Measurements from ENCODE around the gene EIF1.

The EIF1 gene

DNA sequence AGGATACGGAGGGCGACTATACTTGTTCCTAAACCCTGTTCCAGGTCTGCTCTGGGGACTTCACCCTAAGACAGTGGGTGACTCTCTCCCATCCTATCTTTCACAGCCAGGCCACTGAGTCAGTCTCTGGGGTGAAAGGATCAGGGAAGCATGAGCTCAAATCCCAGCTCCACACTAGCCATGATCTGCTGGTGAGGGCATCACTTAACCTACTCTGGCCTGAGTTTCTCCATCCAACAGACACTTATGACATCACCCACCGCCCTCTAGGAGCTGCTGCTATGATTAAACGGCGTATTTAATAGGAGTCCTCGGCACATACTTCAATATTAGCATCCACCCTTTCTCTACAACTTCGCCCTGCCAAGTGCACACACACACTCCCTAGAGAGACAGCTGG is 33.5 kb downstream of the EIF1 start:
- no peak for TF ChIP-seq Cebpa-rat (IDR thresholded peaks at IDR 0.05)
- H4K20me1 ChIP-seq, result no peaks in the 10 kb centered on the region
- no peak overlapping the region for H3K4me3 ChIP-seq
- peaks cover 20 to 48% (median 38%) of the 10 kb centered on the region in 10 experiments for H3K4me1 ChIP-seq
- peaks cover 0 to 7% (median 0%) of the 10 kb centered on the region in 11 experiments; a peak in 1 of 22 replicates for H3K36me3 ChIP-seq
- H3K27me3 ChIP-seq, result no peaks in the 10 kb centered on the region
- H3K27ac ChIP-seq, result no peak overlapping the region
- H3K9me3 ChIP-seq (replicated peaks in 1 of 11), result no peaks in the 10 kb centered on the region
- peak overlapping the region in 7 of 11 experiments; percentile 4 to 38 (median 30); a peak in 8 of 22 replicates for H3K4me2 ChIP-seq
- no peak overlapping the region for H3K9ac ChIP-seq

DNA sequence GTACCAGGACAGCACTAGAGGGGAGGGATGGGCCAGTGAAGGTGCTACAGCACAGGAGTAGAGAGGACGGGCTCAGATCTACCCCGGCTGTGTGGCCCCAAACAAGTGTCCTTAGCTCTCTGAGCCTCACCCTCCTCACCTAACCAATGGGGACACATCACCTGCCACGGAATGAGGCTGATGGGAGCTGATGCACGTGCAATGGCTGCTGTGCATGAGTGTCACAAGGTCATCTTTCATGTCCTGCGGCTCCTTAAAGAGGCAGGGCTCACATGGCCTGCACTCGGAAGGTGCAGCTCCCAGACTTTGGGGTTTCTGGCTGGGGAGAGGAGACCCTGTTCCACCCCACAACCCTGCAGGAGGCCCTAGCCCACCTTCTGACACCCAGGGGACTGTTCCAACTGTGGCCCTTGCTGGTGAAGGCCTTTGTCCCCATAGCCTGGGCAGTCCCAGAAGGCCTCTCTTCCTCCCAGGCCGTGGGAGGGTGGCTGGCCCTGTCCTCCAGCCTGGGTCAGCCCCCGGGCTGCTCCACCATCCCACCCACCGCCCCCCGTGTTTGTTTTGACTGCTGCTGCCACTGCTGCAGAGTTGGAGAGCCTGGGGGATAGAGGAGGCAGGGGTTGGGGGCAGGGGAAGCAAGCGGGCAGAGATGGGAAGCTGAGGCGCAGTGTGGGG is 35.3 kb downstream of the EIF1 start:
- H3K9me3 ChIP-seq (replicated peaks in 1 of 11), result no peaks in the 10 kb centered on the region
- H3K27ac ChIP-seq, result no peak overlapping the region
- H3K27me3 ChIP-seq, result no peaks in the 10 kb centered on the region
- TF ChIP-seq Cebpa-rat (IDR thresholded peaks at IDR 0.05), result no peak
- no peaks in the 10 kb centered on the region for H4K20me1 ChIP-seq
- H3K4me3 ChIP-seq, result no peak overlapping the region
- H3K4me2 ChIP-seq, result 0 out of 22 replicates have a peak overlapping the region, but pooled peaks of 1 of the 11 experiments have one; percentile 31
- no peak overlapping the region for H3K9ac ChIP-seq
- H3K36me3 ChIP-seq, result peaks cover 0 to 7% (median 0%) of the 10 kb centered on the region in 11 experiments; a peak in 1 of 22 replicates
- peaks cover 16 to 48% (median 37%) of the 10 kb centered on the region in 10 experiments for H3K4me1 ChIP-seq

DNA sequence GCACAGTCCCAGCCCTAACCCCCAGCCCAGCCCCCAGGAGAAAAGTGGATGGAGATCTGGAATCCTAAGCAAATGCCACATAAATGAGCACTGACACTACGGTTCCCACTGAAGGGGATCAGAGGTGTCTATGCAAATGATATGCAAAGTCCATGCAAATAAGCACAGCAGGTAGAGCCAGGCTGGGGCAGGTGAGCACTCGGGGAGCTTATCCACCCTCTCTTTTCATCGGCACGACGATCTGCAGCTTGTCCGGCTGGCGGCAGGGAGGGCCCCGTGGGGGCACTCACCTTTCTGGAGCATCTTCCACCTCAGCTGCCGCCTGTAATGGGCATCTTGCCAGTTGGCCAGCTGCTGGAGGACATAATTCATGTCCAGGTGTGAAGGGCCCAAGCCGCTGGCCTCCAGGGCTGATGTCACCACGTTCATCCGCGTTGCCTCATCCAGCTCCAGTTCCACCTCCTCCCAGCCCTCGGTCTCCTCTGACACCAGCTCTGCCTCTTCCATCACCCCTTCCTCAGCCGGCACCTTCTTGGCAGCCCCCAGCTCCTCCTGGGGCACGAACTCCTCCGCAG is 35.9 kb downstream of the EIF1 start:
- Histone ChIP-seq H3K27me3 (no peaks in the 10 kb centered on the region), H3K27ac (no peak overlapping the region), H3K4me1 (peaks cover 16 to 46% (median 36%) of the 10 kb centered on the region in 10 experiments), H3K9me3 (replicated peaks in 1 of 11) (no peaks in the 10 kb centered on the region), H4K20me1 (no peaks in the 10 kb centered on the region), H3K4me2 (no peak overlapping the region), H3K4me3 (no peak overlapping the region), H3K9ac (no peak overlapping the region), H3K36me3 (peaks cover 0 to 7% (median 0%) of the 10 kb centered on the region in 11 experiments; a peak in 1 of 22 replicates)
- TF ChIP-seq Cebpa-rat (IDR thresholded peaks at IDR 0.05), result no peak

DNA sequence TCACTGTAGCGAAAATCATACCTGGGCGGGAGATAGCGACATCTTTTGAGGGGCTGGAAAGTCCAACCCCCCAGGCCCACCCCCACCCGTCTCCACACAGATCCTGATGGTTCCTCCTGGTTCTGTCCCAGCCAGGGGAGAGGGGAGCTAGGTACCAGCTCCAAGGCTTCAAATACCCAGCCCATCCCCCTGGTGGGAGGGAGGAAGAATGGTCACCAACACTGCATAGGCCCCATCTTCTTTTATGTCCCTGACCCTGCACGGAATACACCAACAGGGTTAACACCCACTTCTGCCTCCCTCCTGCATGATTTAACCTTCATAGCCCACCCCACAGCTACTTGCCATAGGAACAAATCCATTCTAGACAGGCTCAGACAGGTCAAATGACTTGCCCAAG is 36.4 kb downstream of the EIF1 start:
- Histone ChIP-seq H3K27me3 (no peaks in the 10 kb centered on the region), H3K4me3 (no peak overlapping the region), H3K9me3 (replicated peaks in 1 of 11) (no peaks in the 10 kb centered on the region), H3K4me2 (no peak overlapping the region), H3K36me3 (peaks cover 0 to 7% (median 0%) of the 10 kb centered on the region in 11 experiments; a peak in 1 of 22 replicates), H3K4me1 (peaks cover 18 to 49% (median 38%) of the 10 kb centered on the region in 10 experiments), H3K27ac (no peak overlapping the region), H4K20me1 (no peaks in the 10 kb centered on the region), H3K9ac (no peak overlapping the region)
- no peak for TF ChIP-seq Cebpa-rat (IDR thresholded peaks at IDR 0.05)

DNA sequence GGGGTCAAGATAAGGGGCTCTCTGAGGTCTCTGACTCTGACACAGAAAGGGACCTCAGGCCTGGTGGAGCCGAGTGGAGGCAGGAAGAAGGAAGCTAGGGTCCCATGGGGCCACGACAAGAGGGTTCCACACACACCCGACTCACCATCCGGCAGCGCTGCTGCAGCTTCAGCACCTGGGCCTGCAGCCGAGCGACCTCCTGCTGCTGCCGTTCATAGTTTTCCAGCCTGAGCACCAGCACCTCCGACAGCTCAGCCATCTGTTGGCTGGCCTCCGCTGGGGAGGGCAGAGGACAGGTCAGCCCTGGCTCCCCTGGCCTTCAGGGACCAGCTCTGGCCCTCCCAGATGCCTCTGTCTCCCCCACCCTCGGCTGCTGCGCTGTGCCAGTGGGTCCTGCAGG is 39.4 kb downstream of the EIF1 start:
- Histone ChIP-seq H3K36me3 (peaks cover 0 to 7% (median 0%) of the 10 kb centered on the region in 11 experiments; a peak in 1 of 22 replicates), H3K4me3 (peak overlapping the region in 7 of 10 experiments; percentile 36 to 59 (median 53); a peak in 14 of 20 replicates), H3K9ac (peak overlapping the region in 10 of 11 experiments; percentile 31 to 83 (median 75); a peak in 18 of 22 replicates), H3K4me1 (peaks cover 24 to 59% (median 46%) of the 10 kb centered on the region in 10 experiments), H3K9me3 (replicated peaks in 1 of 11) (no peaks in the 10 kb centered on the region), H3K4me2 (peak overlapping the region; percentile 62 to 99 (median 90)), H4K20me1 (peaks cover 0 to 6% (median 0%) of the 10 kb centered on the region in 11 experiments; a peak in 1 of 22 replicates), H3K27me3 (peaks cover 15 to 28% (median 24%) of the 10 kb centered on the region in 11 experiments), H3K27ac (peak overlapping the region in 10 of 11 experiments; percentile 27 to 91 (median 80); a peak in 19 of 22 replicates)
- TF ChIP-seq Cebpa-rat (IDR thresholded peaks at IDR 0.05), result no peak

DNA sequence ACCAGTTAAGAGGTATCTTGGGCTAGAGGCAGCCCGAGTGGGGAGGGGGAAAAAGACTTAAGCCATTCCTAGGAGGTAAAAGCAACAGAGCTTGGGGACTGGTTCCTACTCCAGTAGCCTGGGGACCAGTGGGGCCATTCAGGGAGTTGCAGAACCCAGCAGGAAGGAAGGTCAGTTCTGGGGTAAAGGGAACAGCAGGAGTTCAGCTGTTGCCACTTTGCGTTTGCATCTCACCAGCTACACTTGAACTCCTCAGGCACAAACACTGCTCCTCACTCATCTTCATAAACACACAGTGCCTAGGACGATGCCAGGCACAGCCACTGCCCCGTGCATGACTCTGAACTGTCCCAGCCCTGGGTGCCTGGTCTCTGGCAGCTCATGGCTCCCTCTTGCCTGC is 41.8 kb downstream of the EIF1 start:
- H3K9ac ChIP-seq, result no peak overlapping the region
- TF ChIP-seq Cebpa-rat (IDR thresholded peaks at IDR 0.05), result no peak
- no peaks in the 10 kb centered on the region for H3K9me3 ChIP-seq (replicated peaks in 1 of 11)
- no peaks in the 10 kb centered on the region for H3K36me3 ChIP-seq
- no peak overlapping the region for H3K27ac ChIP-seq
- H3K27me3 ChIP-seq, result peaks cover 39 to 52% (median 48%) of the 10 kb centered on the region in 11 experiments
- peaks cover 37 to 68% (median 60%) of the 10 kb centered on the region in 10 experiments for H3K4me1 ChIP-seq
- peaks cover 0 to 13% (median 5%) of the 10 kb centered on the region in 11 experiments; a peak in 6 of 22 replicates for H4K20me1 ChIP-seq
- peak overlapping the region in 10 of 11 experiments; percentile 19 to 54 (median 48); a peak in 18 of 22 replicates for H3K4me2 ChIP-seq
- H3K4me3 ChIP-seq, result no peak overlapping the region

DNA sequence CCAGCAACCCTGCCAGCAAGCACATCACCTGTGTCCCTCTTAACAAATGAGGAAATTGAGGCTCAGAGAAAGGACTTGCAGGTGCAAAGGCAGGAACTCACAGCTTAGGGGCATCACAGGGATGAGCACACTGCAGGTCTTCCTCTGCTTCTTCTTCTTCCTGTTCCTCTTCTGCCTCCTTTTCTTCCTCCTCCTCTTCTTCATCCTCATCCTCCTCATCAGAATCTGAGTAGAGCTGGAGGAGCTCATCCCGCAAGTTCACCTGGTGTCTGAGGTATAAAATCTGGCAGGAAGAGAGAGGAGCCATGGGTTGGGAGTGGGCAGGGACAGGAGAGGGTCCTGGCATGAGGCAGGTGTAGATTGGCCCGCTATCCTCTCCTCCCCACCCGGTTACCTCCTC is 43.2 kb downstream of the EIF1 start:
- Histone ChIP-seq H3K27ac (no peak overlapping the region), H3K9me3 (replicated peaks in 1 of 11) (no peaks in the 10 kb centered on the region), H3K9ac (no peak overlapping the region), H3K4me1 (peaks cover 36 to 71% (median 56%) of the 10 kb centered on the region in 10 experiments), H3K4me3 (no peak overlapping the region), H3K4me2 (peak overlapping the region in 8 of 11 experiments; percentile 0 to 45 (median 13); a peak in 3 of 22 replicates), H4K20me1 (peaks cover 0 to 13% (median 5%) of the 10 kb centered on the region in 11 experiments; a peak in 7 of 22 replicates), H3K27me3 (peaks cover 52 to 66% (median 62%) of the 10 kb centered on the region in 11 experiments), H3K36me3 (no peaks in the 10 kb centered on the region)
- no peak for TF ChIP-seq Cebpa-rat (IDR thresholded peaks at IDR 0.05)

DNA sequence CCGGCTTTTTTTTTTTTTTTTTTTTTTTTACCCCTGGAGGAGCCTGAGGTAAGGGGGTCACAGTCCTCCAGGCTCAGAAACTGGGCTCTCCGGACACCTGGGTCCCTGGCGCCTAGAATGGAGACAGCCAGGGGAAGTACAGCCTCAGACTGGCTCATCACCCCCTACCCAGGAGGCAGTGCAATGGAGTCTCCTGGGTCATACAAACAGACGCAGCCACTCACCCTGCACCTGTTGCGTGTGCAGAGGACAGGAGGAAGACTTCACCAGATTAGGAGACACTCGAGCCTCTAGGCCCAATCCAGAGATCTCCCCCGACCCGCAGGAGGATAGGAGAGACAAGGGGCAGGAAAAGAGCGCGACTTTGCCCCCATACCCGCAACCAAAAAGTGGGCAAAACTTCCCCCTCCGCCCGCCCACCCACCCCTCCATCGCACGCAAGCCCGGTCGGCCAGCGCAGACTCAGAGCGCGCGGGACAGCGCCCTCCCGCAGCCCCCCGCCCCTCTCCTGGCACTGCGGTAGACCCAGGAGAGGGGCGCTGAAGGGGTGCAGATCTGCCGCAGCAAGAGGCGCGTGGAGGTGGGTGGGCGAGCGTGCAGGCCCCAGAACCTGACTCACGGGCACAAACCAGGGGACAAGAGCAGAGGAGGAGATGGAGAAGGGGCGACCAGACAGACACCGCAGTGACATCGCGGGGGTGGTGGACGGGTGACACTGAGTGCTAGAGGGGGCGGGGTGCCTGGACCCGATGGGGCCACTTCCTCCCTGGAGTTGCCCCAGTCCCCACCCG is 44.9 kb downstream of the EIF1 start:
- H3K4me2 ChIP-seq, result peak overlapping the region; percentile 66 to 98 (median 87); a peak in 18 of 22 replicates
- H3K27me3 ChIP-seq, result peaks cover 61 to 75% (median 72%) of the 10 kb centered on the region in 11 experiments
- no peaks in the 10 kb centered on the region for H3K36me3 ChIP-seq
- peaks cover 20 to 70% (median 54%) of the 10 kb centered on the region in 10 experiments for H3K4me1 ChIP-seq
- H3K9me3 ChIP-seq (replicated peaks in 1 of 11), result no peaks in the 10 kb centered on the region
- H4K20me1 ChIP-seq, result peaks cover 0 to 13% (median 5%) of the 10 kb centered on the region in 11 experiments; a peak in 7 of 22 replicates
- no peak for TF ChIP-seq Cebpa-rat (IDR thresholded peaks at IDR 0.05)
- no peak overlapping the region for H3K27ac ChIP-seq
- no peak overlapping the region for H3K9ac ChIP-seq
- H3K4me3 ChIP-seq, result peak overlapping the region in 5 of 10 experiments; percentile 52 to 66 (median 58); a peak in 5 of 20 replicates
